NOMO-1 treated with dmso at 0.1 percent for 144 hours (cell line): ENCODE results near the gene PLPPR5.
"Not testable (repeated sequence)": the region's sequence is repeated elsewhere in the genome, so short reads cannot be mapped to it uniquely, and the experiment has no call there.

Experiments used
- DNase-seq: peaks from one replicate; lab custom pipeline; 2025; ENCODE audit not compliant: unreplicated experiment; lab: John Stamatoyannopoulos, UW

PLPPR5 gene, protein sequence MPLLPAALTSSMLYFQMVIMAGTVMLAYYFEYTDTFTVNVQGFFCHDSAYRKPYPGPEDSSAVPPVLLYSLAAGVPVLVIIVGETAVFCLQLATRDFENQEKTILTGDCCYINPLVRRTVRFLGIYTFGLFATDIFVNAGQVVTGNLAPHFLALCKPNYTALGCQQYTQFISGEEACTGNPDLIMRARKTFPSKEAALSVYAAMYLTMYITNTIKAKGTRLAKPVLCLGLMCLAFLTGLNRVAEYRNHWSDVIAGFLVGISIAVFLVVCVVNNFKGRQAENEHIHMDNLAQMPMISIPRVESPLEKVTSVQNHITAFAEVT

DNA sequence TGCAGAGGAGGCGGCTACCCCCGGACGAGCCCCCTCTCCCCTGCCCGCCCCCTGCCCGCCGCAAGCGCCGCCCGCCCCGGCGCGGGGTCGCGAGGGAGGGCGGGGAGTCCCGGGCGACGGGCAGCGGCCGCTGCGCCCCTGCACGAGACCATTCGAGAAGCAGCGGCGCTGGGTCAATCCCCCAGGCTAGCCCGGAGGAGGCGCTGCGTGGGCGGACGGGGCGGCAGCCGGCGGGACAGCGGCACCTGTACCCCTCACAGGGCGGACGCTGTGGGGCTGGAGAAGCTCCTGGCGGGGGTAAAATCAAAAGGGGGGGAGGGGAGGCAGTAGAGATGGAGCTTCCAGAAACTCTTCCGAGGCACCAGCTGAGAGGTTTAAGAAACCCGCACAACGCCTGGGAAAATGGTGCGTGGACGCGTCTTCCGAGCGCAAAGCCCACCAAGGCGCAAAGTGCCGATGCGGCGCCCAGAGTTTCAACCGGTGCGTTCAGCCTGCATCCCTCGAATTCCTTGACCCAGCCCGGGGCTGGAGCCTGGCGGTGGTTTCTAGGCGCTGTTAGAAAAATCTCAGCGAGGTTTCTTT is at the start of gene PLPPR5:
TSS of gene PLPPR5 (minus strand) at position 1 of the 582 bp plus-strand sequence. CDS start 190 bp downstream, outside the sequence.
- no peak for DNase-seq

DNA sequence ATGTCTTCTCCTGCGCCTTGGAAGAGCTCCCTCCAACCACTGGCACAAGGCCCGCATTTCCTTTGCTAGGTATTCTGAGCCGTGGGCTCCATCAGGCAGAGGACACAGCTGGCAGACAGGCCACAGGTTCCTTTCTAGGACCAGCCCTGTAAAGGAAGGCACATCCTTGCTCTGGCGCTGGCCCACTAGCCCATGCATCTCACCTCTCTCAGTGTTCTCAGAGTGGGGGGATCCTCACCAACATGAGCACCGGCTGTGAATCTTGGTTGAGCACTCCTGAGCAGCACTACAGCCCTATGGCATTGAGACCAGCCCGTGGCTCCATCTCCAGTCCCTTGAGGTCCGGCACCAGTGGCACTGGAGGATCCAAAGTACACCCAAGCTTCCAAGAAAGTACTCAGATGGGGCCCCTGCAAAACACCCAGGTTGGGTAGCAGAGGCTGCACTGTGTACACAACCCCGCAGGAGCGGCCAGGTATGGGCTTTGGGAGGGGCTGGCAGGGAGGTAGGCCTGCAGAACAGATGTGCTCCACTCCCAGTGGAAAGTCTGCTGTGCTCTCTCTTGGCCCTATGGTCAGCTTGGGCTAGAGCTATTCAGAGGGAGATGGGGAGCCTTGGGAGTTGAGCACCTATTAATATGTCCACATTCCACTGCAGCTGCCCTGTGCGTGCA is 47.1 kb upstream of the PLPPR5 start:
- DNase-seq, result no peak

DNA sequence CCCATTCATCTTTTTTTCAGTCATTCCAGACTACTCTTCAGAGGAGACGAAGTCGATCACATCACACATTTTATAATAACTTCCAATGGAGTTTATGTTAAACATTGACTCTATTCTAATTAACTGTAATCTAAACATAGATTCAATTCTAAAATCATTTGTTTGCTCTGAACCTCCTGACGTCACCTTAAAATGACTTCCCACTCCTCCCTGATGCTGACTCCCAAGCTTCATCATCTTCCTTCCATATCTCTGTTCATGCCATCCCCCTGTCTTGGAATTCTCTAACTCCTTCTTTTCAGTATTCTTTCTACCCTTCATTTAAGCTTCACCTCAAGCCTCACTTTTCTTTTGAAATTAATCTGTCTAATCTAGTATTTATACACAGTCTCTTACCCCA is 45.1 kb upstream of the PLPPR5 start:
- no peak for DNase-seq

DNA sequence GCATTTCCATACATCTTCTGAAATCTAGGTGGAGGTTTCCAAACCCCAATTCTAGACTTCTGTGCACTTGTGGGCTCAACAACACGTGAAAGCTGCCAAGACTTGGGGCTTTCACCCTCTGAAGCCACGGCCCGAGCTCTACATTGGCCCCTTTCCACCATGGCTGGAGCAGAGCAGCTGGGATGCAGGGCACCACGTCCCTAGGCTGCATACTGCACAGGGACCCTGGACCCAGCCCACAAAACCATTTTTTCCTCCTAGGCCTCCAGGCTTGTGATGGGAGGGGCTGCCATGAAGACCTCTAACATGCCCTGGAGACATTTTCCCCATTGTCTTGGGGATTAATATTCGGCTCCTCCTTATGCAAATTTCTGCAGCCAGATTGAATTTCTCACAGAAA is 32.1 kb upstream of the PLPPR5 start:
- not testable (repeated sequence) for DNase-seq

DNA sequence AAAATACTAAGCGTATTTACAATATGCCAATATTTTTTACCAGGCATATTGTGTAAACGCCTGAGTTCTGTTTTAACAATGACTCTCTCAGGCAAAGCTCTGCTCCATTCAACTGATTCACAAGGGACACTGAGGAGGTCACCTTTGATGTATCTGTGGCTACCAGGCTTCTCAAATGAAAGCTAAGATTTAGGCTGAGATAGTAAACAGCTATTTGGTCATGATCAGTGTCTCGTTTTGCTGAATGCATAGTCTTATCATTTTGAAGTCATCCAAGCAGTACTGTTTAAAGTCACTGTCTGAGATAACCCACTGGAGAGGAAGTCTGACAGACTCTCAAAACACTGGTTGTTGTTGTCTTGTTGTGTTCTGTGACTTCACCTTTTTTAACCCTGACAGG is 13.7 kb upstream of the PLPPR5 start:
- no peak for DNase-seq

DNA sequence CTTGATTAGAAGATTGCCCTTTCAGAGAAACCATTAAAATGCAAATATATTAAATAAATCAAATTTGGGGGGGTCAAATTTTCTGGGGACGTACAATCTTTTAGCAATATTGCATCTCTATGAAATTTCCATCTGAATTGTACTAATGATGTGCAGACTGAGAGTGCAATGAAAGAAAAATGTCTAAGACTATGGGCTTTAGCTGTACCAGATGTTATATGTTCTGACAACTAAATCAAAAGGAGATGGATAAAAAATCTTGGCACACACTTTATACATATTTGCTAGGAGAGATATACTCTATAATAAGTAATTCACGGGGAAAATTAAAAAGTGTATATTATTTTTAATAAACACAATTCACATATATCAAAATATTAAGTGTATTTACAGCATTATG is 13.0 kb upstream of the PLPPR5 start:
- DNase-seq, result no peak

DNA sequence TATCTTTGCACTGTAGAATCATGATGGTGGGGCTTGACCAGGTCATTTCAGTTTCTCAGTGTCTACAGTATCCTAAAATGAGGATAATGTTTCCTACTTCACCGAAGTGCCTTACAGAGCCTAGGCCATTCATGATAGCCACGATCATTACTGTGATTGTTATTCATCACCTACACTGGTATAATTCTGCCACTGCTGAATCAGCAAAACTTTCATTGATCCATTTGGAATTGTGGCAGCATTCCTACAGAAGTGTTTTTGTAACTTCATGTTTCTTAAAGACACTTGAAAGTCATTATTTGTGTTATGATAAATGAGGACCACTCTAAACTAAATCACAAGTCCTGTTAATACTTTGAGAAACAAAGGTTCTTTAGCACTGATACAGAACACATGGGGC is 6.0 kb upstream of the PLPPR5 start:
- no peak for DNase-seq

DNA sequence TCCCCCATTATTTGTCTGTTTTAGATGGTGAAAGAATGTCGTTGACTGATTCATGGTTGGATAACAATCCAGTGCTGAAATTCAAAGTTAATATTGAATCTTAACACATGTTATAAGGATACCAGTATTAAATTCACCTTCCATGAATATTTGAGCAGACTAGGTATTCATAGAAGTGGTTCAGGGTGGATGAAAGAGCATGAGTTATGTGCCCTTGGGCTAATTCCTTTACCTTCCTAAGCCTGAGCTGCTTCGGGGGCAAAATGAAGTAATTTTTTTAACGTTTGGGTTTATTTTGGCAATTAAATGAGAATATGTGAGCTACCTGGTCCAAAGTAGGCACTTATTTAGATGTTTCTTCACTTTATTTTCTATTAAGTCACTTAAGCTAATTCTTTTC is 2.7 kb upstream of the PLPPR5 start:
- no peak for DNase-seq

DNA sequence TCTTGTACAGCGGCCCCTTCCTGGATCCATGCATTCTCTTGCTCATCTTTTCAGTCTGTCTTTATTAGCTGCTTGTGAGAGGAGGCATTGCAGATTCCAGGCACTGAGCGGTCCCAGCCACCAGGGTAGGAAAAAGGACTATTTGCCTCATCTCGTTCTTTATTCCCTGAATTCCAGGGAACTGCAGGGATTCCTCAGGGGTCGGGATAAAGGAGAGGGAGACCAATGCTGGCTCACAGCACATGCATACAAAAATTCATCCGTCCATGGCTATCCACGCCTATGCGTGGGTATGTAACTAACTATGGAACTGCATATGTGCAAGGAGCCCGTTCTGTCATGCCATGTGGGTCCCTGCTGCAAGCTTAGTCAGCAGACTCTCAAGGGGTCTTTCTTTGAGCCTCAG is 879 bp upstream of the PLPPR5 start:
- DNase-seq, result no peak

DNA sequence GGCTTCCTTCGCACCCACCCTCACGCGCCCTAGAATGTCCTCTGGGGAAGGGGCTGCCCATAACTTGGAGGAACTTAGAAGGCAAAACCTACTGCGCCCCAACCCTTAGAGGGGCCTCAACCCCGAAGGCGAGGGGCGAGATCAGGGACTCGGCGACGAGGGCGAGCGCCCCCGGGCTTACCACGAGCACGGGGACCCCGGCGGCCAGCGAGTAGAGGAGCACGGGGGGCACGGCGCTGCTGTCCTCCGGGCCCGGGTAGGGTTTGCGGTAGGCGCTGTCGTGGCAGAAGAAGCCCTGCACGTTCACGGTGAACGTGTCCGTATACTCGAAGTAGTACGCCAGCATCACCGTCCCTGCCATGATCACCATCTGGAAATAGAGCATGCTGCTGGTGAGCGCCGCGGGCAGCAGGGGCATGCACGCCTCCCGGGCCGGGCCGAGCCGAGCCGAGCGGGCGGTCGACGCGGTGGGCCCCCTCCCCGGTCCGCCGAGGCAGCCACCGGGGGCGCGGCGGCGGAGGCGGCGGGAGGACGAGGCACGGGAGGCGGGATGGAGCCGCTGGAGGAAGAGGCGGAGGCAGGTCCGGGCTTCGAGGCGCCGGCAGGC is 304 bp downstream of the PLPPR5 start:
- no peak for DNase-seq

DNA sequence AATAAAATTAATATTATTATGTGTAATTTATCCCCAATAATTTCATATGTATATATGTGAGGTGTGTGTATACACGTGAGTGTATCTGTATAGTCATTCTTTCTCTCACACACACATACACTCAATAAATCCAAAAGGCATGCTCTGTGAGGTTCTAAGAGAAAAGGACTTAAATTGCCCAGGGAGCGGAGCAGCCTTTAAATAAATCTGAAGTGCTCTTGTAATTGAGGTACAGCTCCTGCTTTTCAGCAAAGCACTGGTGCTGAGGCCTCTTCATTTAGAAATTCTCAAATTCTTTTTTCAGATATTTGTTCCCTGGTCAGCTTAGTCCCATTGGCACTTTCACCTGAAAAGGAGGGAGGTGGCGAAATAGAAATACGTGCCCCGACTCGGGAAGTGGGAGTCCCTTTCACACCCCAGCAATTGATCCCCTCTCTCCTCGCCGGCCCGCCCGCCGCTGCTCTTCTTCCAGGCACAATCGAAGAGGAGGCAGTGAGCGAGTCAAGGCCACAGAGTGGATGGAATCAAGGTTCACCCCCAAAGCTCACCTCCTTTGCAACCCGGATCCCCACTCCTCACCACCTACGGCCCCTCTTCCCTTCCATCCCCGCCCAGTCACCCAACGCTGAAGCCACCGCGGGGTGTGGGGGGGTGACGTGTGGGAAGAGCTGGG is 944 bp downstream of the PLPPR5 start:
- DNase-seq, result no peak

DNA sequence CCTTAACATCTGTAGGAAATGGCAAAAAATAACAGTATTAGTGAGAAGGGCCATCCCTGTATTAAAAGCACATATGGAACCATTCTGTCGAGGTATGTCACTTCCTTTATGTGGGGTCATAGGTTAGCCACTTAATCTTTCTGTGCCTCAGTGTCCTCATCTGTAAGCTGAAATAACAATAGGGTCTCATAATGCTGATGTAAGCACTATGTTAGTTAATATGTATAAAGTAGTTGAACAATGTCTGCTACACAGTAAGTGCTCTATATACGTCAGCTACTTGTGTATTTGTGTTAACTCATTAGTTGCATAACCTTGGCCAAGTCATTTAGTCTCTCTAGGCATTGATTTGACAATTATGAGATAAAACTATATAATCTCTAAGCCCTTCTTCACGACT is 11.8 kb downstream of the PLPPR5 start:
- no peak for DNase-seq

DNA sequence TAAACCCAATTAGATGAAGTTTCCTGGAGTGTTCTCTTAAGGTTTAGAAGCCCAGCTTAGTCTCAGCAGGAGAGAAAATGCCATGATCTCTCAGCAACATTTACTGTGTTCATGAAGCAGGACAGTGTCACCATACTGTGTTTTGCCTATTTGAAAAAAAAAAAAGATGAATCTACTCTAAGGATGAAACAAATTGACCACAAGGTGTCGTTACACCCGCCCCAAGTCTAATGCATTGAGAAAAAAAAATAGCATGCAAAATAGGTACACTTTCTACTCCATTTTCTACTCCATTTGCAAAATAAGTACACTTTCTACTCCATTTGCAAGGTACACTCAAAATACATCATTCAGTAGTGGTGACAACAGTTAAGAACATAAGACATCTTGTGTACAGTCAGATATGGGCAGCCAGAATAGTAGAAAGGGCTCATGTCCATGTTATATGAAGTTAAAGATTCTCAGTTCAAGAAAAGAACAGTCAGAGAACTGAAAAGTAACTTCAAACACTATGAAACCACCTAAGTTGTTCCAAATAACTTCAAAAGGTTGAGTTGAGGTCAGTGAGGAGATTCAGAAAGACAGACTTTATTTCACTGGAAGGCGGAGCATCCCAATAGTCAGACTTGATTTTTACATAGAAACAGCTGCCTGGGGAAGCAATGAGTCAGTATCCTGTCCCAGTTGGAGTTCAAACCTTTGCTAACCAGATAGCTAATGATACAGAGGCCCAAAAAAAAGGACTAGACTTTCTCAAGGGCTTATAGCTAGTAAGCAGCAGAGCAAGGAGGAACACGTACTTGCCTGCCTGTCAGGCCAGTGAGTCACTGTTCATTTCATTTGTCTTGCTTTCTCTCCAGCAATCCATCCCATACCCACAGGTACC is 13.3 kb downstream of the PLPPR5 start:
- no peak for DNase-seq

DNA sequence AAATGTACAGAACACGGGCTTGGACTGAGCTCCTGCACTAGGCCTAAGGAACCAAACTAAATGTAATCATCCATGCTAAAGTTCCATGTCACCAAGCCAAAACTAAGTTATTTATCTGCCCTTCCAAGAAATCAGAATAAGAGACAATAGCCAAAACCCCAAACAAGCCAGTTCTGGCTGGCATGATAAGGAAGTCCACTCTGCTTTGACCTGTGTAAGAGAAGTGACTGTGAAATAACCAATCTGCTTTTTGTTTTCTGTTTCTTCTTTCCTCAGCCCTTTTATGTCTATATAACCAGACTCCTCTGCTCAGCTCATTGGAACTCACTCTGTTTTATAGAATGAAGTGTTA is 15.1 kb downstream of the PLPPR5 start:
- DNase-seq, result no peak

DNA sequence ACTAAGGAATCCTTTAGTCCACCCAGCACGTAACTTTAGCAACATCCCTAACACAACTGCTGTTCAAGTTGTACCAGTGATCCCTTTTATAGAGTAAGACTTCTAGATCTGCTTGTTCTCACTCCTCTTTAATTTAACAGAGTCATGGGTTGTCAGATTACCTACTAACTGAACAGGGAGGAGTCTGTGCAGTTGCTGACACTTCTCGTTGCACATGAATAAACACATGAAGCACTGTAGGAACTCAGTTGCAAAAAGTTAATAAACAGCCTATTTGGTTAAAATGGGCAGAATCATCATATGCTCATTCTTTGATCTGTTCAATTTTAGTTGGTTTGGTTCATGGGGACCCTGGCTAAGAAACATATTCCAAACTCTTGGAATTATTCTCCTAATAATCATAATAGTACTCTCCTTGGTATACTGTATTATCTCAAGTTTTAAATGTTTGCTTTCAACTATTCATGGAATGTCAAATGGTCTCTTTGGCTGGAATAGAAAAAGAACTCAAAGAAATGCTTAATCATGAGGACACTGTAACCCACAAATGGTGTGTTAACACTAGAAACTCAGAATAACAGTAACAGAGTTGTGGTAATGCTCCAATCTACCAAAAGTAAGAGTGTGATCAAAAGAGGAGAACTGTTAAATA is 15.6 kb downstream of the PLPPR5 start:
- DNase-seq, result no peak

DNA sequence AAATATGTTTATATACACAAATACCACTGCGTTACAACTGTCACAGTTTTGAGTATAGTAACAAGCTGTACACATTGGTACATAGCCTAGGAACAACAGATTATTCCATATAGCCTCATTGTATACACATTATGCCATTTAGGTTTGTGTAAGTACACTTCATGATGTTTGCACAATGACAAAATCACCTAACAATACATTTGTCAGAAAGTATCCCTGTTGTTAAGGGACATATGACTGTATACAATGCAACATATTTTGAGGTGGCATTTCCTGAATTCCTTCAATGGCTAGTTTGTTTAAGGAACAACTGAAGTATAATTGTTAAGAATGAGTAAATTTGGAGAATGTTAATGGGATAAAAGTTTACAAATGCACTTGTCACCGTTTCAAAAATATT is 19.0 kb downstream of the PLPPR5 start:
- no peak for DNase-seq

DNA sequence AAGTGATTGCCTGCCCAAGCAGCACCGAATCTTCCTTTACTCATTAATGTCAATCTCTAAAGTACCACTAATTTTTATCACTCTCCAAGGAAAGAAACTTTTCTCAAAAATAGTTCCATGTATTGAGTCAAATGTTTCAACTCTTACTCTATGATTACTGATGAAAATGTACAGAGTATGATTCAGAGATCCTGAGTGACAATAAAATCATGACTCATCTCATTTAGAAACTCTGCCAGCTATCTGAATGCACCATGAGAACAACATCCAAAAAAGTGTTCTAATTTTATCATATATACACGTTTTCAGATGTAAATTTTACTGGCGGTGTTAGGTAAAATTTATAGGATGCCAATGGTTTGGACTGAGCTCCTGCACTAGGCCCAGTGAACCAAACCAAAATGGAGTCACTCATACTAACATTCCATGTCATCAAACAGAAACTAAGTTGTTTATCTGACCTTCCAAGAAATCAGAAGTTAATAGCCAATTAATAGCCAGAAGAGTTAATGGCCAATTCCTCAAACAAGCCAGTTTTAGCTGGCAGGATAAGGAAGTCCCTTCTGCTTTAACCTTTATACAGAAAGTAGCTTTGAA is 22.6 kb downstream of the PLPPR5 start:
- DNase-seq, result no peak

DNA sequence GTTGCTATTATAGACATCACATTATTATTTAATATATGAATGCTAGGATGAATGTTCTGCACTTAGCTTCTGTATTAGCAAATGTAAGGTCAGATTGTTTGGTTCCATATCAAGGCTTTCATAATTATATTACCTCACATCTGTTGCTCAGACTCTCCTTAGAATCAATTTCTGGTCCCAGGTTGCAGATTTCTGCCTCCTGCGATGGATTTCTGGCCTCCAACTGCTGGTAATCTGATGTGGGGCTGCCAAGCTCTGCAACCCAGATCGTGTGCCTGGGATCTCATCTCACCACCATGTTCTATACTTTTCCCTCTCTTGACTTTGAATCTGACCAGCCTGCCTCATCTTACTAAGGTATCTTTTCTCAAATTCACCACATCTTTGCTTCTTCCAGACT is 25.2 kb downstream of the PLPPR5 start:
- DNase-seq, result no peak

DNA sequence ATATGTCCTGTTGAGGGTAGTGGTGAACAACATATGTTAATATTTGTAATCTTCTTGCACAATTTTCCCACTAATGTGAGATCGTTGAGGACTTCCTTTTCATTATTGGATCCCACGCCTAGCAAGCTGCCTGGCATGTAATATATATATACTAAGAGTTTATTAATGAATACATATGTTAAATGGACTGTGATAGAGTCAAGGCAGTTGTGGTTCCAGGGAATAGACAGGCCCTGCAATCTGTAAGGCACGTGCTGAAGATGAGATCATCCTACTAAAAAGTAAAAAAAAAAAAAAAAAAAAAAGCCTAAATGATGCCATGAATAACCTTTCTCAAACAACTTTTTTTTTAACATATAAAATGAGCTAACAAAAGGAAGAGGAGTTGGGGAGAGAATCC is 28.9 kb downstream of the PLPPR5 start:
- DNase-seq, result no peak

DNA sequence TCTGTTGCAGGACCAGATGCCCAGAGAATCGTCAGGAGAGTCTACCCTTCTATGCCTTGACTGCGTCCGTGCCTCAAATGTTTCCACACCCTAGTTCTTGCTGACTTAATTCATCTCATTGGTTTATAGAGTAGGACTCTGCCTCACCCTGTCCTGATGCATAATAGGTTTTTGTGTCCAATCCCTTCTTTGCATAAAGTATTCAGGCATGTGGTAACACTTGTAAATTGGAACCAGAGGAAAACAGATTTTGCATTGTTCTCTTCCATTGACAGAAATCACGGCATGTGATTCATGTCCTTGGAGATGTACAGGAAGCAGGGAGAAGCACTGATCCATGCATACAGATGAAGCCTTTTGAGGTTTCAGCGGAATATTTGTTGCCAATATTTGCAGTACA is 29.5 kb downstream of the PLPPR5 start:
- DNase-seq, result no peak
